Right lobe of liver (tissue), 4 donors: ENCODE measurements around the gene SLC38A1.

Experiments used
- CTCF ChIP-seq, 4 donors: fragments of 200-600 bp in 3 of 4; fragments of 450-650 bp in 1 of 4; IDR thresholded peaks; one replicate each; pipeline versions ENCODE4 v1.5.1 to v1.8.0; 2016 to 2022; ENCODE audit warnings: antibody characterized with exemption in 4 of 4, mild to moderate bottlenecking in 2 of 4
- POLR2A ChIP-seq: fragments of 450-650 bp; IDR thresholded peaks from one replicate; pipeline ENCODE4 v1.6.1; 2017; ENCODE audit warnings: antibody characterized with exemption, mild to moderate bottlenecking
- donor health status: DM: no; HTN: no; CAD: no.
- donor health status: DM: no; HTN: no; CAD: no.
- donor health status: DM: no; HTN: yes; CAD: no.

- TF ChIP-seq CTCF (IDR thresholded peaks at IDR 0.05) (no peak), POLR2A (no peak)
Observed at GRCh38 chr12:46217541-46218321, 51.1 kb downstream of the SLC38A1 start.
